Measurements from ENCODE around the gene FEN1. TPM values are rescaled to one million over a fixed set of nuclear protein-coding genes. Genes with fewer than 3 reads are reported as not detected.

Gene FEN1
- total and polyA plus RNA-seq, 2 experiments from 2014 or later: 29.0 to 31.5 TPM

DNA sequence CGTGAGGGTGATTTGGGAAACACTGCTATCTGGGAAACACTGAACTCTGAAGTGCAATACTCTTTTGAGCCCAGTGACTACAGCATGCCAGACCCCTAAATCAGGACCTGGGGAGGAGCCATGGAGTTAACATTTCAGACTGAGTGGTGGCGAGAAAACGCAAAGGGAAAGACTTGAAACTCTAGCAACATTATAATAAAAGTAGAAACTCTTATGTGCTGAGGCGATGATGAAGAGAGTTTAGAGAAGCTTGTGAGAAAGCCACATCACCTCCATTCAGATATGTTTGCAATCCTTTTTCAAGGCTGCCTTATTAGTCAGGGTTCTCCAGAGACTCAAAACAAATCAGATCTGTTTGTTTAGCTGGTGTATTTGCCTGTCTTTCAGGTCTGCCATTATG is 1.9 kb downstream of the FEN1 start:
- no peak overlapping the region for H3K4me3 ChIP-seq
- DNase-seq: no peak
- no peaks in the 10 kb centered on the region for H3K9me2 ChIP-seq (ENCODE audit: insufficient read depth)
- no peak overlapping the region for H3K27ac ChIP-seq
- no peaks in the 10 kb centered on the region for H4K20me1 ChIP-seq (ENCODE audit: insufficient read depth)
- H3K9me3 ChIP-seq (ENCODE audit: low read depth): no peaks in the 10 kb centered on the region
- H3K4me1 ChIP-seq (ENCODE audit: insufficient read depth): peaks cover 19% of the 10 kb centered on the region; the same call in 1 of the 2 replicates
- H3K4me2 ChIP-seq (ENCODE audit: unreplicated experiment): no peak overlapping the region
- H3K79me2 ChIP-seq (ENCODE audit: insufficient read depth): peaks cover 87% of the 10 kb centered on the region
- H3K9ac ChIP-seq: no peak overlapping the region
- TF ChIP-seq EZH2 (IDR thresholded peaks at IDR 0.05; ENCODE audit: insufficient read depth, poor library complexity, severe bottlenecking): no peak
- no peak for TF ChIP-seq EZH2phosphoT487 (IDR thresholded peaks at IDR 0.05; ENCODE audit: insufficient read depth, low read depth)
- H3F3A ChIP-seq (ENCODE audit: insufficient read depth): no peaks in the 10 kb centered on the region
- no peaks in the 10 kb centered on the region for H3K27me3 ChIP-seq (replicated peaks; ENCODE audit: insufficient read depth)
- WGBS, 2 experiments (ENCODE audit: low coverage in 1 of 2, low lambda C conversion rate in 2 of 2, missing lambda C conversion rate in 2 of 2): 65% methylated on average over 4 of the region's 4 CpGs
- in situ Hi-C loops (cut with MboI): no loop called here
- H3K36me3 ChIP-seq (ENCODE audit: low read depth): 0 out of 2 replicates have a peak, but pooled peaks cover 2% of the 10 kb centered on the region
- H2AFZ ChIP-seq: no peak overlapping the region

DNA sequence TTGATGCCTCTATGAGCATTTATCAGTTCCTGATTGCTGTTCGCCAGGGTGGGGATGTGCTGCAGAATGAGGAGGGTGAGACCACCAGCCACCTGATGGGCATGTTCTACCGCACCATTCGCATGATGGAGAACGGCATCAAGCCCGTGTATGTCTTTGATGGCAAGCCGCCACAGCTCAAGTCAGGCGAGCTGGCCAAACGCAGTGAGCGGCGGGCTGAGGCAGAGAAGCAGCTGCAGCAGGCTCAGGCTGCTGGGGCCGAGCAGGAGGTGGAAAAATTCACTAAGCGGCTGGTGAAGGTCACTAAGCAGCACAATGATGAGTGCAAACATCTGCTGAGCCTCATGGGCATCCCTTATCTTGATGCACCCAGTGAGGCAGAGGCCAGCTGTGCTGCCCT is 2.7 kb downstream of the FEN1 start:
- no peaks in the 10 kb centered on the region for H3K27me3 ChIP-seq (replicated peaks; ENCODE audit: insufficient read depth)
- H3K9me2 ChIP-seq (ENCODE audit: insufficient read depth): no peaks in the 10 kb centered on the region
- TF ChIP-seq EZH2 (IDR thresholded peaks at IDR 0.05; ENCODE audit: insufficient read depth, poor library complexity, severe bottlenecking) (no peak), EZH2phosphoT487 (IDR thresholded peaks at IDR 0.05; ENCODE audit: insufficient read depth, low read depth) (no peak)
- no peaks in the 10 kb centered on the region for H3K36me3 ChIP-seq (ENCODE audit: low read depth)
- H4K20me1 ChIP-seq (ENCODE audit: insufficient read depth): no peaks in the 10 kb centered on the region
- in situ Hi-C loops (cut with MboI): no loop called here
- no peak overlapping the region for H2AFZ ChIP-seq
- peaks cover 86% of the 10 kb centered on the region for H3K79me2 ChIP-seq (ENCODE audit: insufficient read depth)
- H3F3A ChIP-seq (ENCODE audit: insufficient read depth): no peaks in the 10 kb centered on the region
- H3K27ac ChIP-seq: no peak overlapping the region
- H3K4me2 ChIP-seq (ENCODE audit: unreplicated experiment): no peak overlapping the region
- H3K4me1 ChIP-seq (ENCODE audit: insufficient read depth): peaks cover 19% of the 10 kb centered on the region; the same call in 1 of the 2 replicates
- 85 to 89% methylated on average over 12 of the region's 12 CpGs for WGBS, 2 experiments (ENCODE audit: low coverage in 1 of 2, low lambda C conversion rate in 2 of 2, missing lambda C conversion rate in 2 of 2)
- no peak overlapping the region for H3K9ac ChIP-seq
- H3K9me3 ChIP-seq (ENCODE audit: low read depth): no peaks in the 10 kb centered on the region
- H3K4me3 ChIP-seq: no peak overlapping the region
- DNase-seq: no peak

- in situ Hi-C loops (cut with MboI): no loop called here
Observed at GRCh38 chr11:61795876-61796526, 3.3 kb downstream of the FEN1 start.

GRCh38 chr11:61797263-61797944 is 4.7 kb downstream of the FEN1 start:
- peaks cover 66% of the 10 kb centered on the region for H3K79me2 ChIP-seq (ENCODE audit: insufficient read depth)
- in situ Hi-C loops (cut with MboI): no loop called here
- H3K27me3 ChIP-seq (replicated peaks; ENCODE audit: insufficient read depth): no peaks in the 10 kb centered on the region
- no peaks in the 10 kb centered on the region for H3K9me3 ChIP-seq (ENCODE audit: low read depth)
- TF ChIP-seq EZH2phosphoT487 (IDR thresholded peaks at IDR 0.05; ENCODE audit: insufficient read depth, low read depth) (no peak), EZH2 (IDR thresholded peaks at IDR 0.05; ENCODE audit: insufficient read depth, poor library complexity, severe bottlenecking) (no peak)
- H3F3A ChIP-seq (ENCODE audit: insufficient read depth): no peaks in the 10 kb centered on the region
- DNase-seq: peak; percentile 85
- H4K20me1 ChIP-seq (ENCODE audit: insufficient read depth): no peaks in the 10 kb centered on the region
- H3K27ac ChIP-seq: peak overlapping the region; percentile 5; the same call in 1 of the 2 replicates
- H3K4me1 ChIP-seq (ENCODE audit: insufficient read depth): peaks cover 10% of the 10 kb centered on the region; the same call in 1 of the 2 replicates
- peak overlapping the region; percentile 10; the same call in 1 of the 2 replicates for H3K4me3 ChIP-seq
- peak overlapping the region; percentile 3 for H3K4me2 ChIP-seq (ENCODE audit: unreplicated experiment)
- H3K9ac ChIP-seq: peak overlapping the region; percentile 58
- H3K9me2 ChIP-seq (ENCODE audit: insufficient read depth): no peaks in the 10 kb centered on the region
- H3K36me3 ChIP-seq (ENCODE audit: low read depth): no peaks in the 10 kb centered on the region
- H2AFZ ChIP-seq: peak overlapping the region; percentile 80
- WGBS, 2 experiments (ENCODE audit: low coverage in 1 of 2, low lambda C conversion rate in 2 of 2, missing lambda C conversion rate in 2 of 2): 21 to 28% methylated on average over 3 of the region's 3 CpGs

More at GRCh38 chr11:61795876-61796526, 3.3 kb downstream of the FEN1 start:
- H3K9me2 ChIP-seq (ENCODE audit: insufficient read depth): no peaks in the 10 kb centered on the region
- no peak overlapping the region for H3K4me2 ChIP-seq (ENCODE audit: unreplicated experiment)
- H3K36me3 ChIP-seq (ENCODE audit: low read depth): no peaks in the 10 kb centered on the region
- no peaks in the 10 kb centered on the region for H3K9me3 ChIP-seq (ENCODE audit: low read depth)
- TF ChIP-seq EZH2phosphoT487 (IDR thresholded peaks at IDR 0.05; ENCODE audit: insufficient read depth, low read depth) (no peak), EZH2 (IDR thresholded peaks at IDR 0.05; ENCODE audit: insufficient read depth, poor library complexity, severe bottlenecking) (no peak)
- peaks cover 17% of the 10 kb centered on the region; the same call in 1 of the 2 replicates for H3K4me1 ChIP-seq (ENCODE audit: insufficient read depth)
- H3F3A ChIP-seq (ENCODE audit: insufficient read depth): no peaks in the 10 kb centered on the region
- H2AFZ ChIP-seq: no peak overlapping the region
- H4K20me1 ChIP-seq (ENCODE audit: insufficient read depth): no peaks in the 10 kb centered on the region
- peaks cover 80% of the 10 kb centered on the region for H3K79me2 ChIP-seq (ENCODE audit: insufficient read depth)
- no peaks in the 10 kb centered on the region for H3K27me3 ChIP-seq (replicated peaks; ENCODE audit: insufficient read depth)
- no peak overlapping the region for H3K4me3 ChIP-seq
- no peak overlapping the region for H3K27ac ChIP-seq
- no peak for DNase-seq
- WGBS, 2 experiments (ENCODE audit: low coverage in 1 of 2, low lambda C conversion rate in 2 of 2, missing lambda C conversion rate in 2 of 2): 89 to 91% methylated on average over 18 of the region's 18 CpGs
- H3K9ac ChIP-seq: no peak overlapping the region

Data from GM23248 (cell line).